ENCODE results near the gene SH3GL1. TPM values are rescaled to one million over a fixed set of nuclear protein-coding genes. Genes with fewer than 3 reads are reported as not detected.

SH3GL1 gene
- total RNA-seq, 1 donor from 2014 or later: 128 TPM

- no peaks in the 10 kb centered on the region for H3K9me3 Mint-ChIP-seq (ENCODE audit: unreplicated experiment)
- peaks cover 7% of the 10 kb centered on the region for H3K36me3 Mint-ChIP-seq (ENCODE audit: low read depth, unreplicated experiment)
- TF ChIP-seq CTCF (IDR thresholded peaks at IDR 0.05; ENCODE audit: unreplicated experiment): no peak
- DNase-seq (ENCODE audit: low spot score): no peak
- H3K4me3 Mint-ChIP-seq (ENCODE audit: unreplicated experiment): no peak overlapping the region
- peaks cover 14% of the 10 kb centered on the region for H3K27me3 Mint-ChIP-seq (ENCODE audit: unreplicated experiment)
- no peak overlapping the region for H3K27ac Mint-ChIP-seq (ENCODE audit: unreplicated experiment)
- H3K4me1 Mint-ChIP-seq (ENCODE audit: unreplicated experiment): peaks cover 1% of the 10 kb centered on the region
Measured at GRCh38 chr19:4362831-4363545, 37.4 kb downstream of the SH3GL1 start.

- Mint-ChIP-seq H3K27ac (ENCODE audit: unreplicated experiment) (no peak overlapping the region), H3K9me3 (ENCODE audit: unreplicated experiment) (no peaks in the 10 kb centered on the region), H3K36me3 (ENCODE audit: low read depth, unreplicated experiment) (peaks cover 7% of the 10 kb centered on the region), H3K4me3 (ENCODE audit: unreplicated experiment) (peak overlapping the region; percentile 62), H3K4me1 (ENCODE audit: unreplicated experiment) (no peaks in the 10 kb centered on the region), H3K27me3 (ENCODE audit: unreplicated experiment) (peaks cover 10% of the 10 kb centered on the region)
- DNase-seq (ENCODE audit: low spot score): no peak
- TF ChIP-seq CTCF (IDR thresholded peaks at IDR 0.05; ENCODE audit: unreplicated experiment): no peak
Measured at GRCh38 chr19:4362101-4362828, 38.1 kb downstream of the SH3GL1 start.

- no peak overlapping the region for H3K4me3 Mint-ChIP-seq (ENCODE audit: unreplicated experiment)
- no peaks in the 10 kb centered on the region for H3K9me3 Mint-ChIP-seq (ENCODE audit: unreplicated experiment)
- H3K27ac Mint-ChIP-seq (ENCODE audit: unreplicated experiment): no peak overlapping the region
- H3K36me3 Mint-ChIP-seq (ENCODE audit: low read depth, unreplicated experiment): peaks cover 7% of the 10 kb centered on the region
- no peak for TF ChIP-seq CTCF (IDR thresholded peaks at IDR 0.05; ENCODE audit: unreplicated experiment)
- no peak for DNase-seq (ENCODE audit: low spot score)
- H3K4me1 Mint-ChIP-seq (ENCODE audit: unreplicated experiment): no peaks in the 10 kb centered on the region
- peaks cover 10% of the 10 kb centered on the region for H3K27me3 Mint-ChIP-seq (ENCODE audit: unreplicated experiment)
Measured at GRCh38 chr19:4361152-4362046, 38.9 kb downstream of the SH3GL1 start.

- H3K9me3 Mint-ChIP-seq (ENCODE audit: unreplicated experiment): no peaks in the 10 kb centered on the region
- H3K4me1 Mint-ChIP-seq (ENCODE audit: unreplicated experiment): no peaks in the 10 kb centered on the region
- peak overlapping the region; percentile 69 for H3K4me3 Mint-ChIP-seq (ENCODE audit: unreplicated experiment)
- no peak for DNase-seq (ENCODE audit: low spot score)
- H3K36me3 Mint-ChIP-seq (ENCODE audit: low read depth, unreplicated experiment): peaks cover 7% of the 10 kb centered on the region
- no peak for TF ChIP-seq CTCF (IDR thresholded peaks at IDR 0.05; ENCODE audit: unreplicated experiment)
- H3K27me3 Mint-ChIP-seq (ENCODE audit: unreplicated experiment): peaks cover 13% of the 10 kb centered on the region
- no peak overlapping the region for H3K27ac Mint-ChIP-seq (ENCODE audit: unreplicated experiment)
Measured at GRCh38 chr19:4360641-4361151, 39.7 kb downstream of the SH3GL1 start.
